Kidney (tissue), 14 donors: ENCODE data around the gene PRKAR2B. TPM values are rescaled to one million over a fixed set of nuclear protein-coding genes. Genes with fewer than 3 reads are reported as not detected.

Experiments used
- DNase-seq, 5 donors: peaks; one replicate each; pipeline ENCODE4 v3.0.0-alpha.2; 2013 to 2020
- FAIRE-seq: peaks from 2 replicates; lab custom pipeline; 2012; peaks lifted over from hg19 to GRCh38; lab: Jason Lieb, UNC
- H3K27ac ChIP-seq, 2 donors: one replicate each; pipeline ENCODE4 v1.7.0; 2013; ENCODE audit warnings: low read depth in 2 of 2, low read length in 2 of 2, inconsistent platforms in 1 of 2
- H3K27me3 ChIP-seq: one replicate; pipeline ENCODE4 v1.7.1; 2013; ENCODE audit warnings: low read length, inconsistent platforms; ENCODE audit not compliant: control insufficient read depth, insufficient read depth
- H3K36me3 ChIP-seq, 3 donors: one replicate each; pipeline versions ENCODE4 v1.7.0 to v1.7.1; 2013; ENCODE audit warnings: low read length in 3 of 3, control low read depth in 1 of 3, inconsistent platforms in 1 of 3; ENCODE audit not compliant: insufficient read depth in 3 of 3, control insufficient read depth in 2 of 3
- H3K4me1 ChIP-seq, 3 donors: one replicate each; pipeline versions ENCODE4 v1.7.0 to v1.7.1; 2013; ENCODE audit warnings: low read length in 3 of 3, inconsistent platforms in 1 of 3, low read depth in 1 of 3; ENCODE audit not compliant: control insufficient read depth in 2 of 3, insufficient read depth in 2 of 3
- H3K4me3 ChIP-seq, 3 donors: one replicate each; pipeline versions ENCODE4 v1.7.0 to v1.8.1; 2013; ENCODE audit warnings: low read length in 3 of 3, control low read depth in 1 of 3, inconsistent platforms in 1 of 3
- H3K9ac ChIP-seq, 3 donors: one replicate each; pipeline versions ENCODE4 v1.7.0 to v1.7.1; 2013; ENCODE audit warnings: low read length in 3 of 3, control low read depth in 1 of 3, inconsistent platforms in 1 of 3
- H3K9me3 ChIP-seq, 3 donors: one replicate each; pipeline versions ENCODE4 v1.7.0 to v1.7.1; 2013; ENCODE audit warnings: low read length in 3 of 3, control low read depth in 1 of 3, inconsistent platforms in 1 of 3; ENCODE audit not compliant: control insufficient read depth in 2 of 3, insufficient read depth in 1 of 3
- intact Hi-C: fragments of 100-400 bp; cut with DNase I; formaldehyde crosslinking; loops from one replicate; pipeline ENCODE4 v1.11.1; 2022
- polyA plus RNA-seq: library from polyadenylated mRNA; stranded (reverse); fragments of 350-450 nt; fragmentation: Illumina TruSeq; extraction: RNeasy Lipid Tissue Mini Kit (QIAGEN cat#74804); gene quantifications from one replicate; pipeline ENCODE4 v1.2.3, GENCODE V29; 2014; ENCODE audit warnings: low read depth, low replicate concordance; ENCODE audit not compliant: insufficient read depth
- total RNA-seq: library from RNA; stranded (reverse); fragmentation: NEBNext Ultra II Directional; extraction: Animal tissue kit (Norgen Biotek cat#: 25700); gene quantifications from one replicate; pipeline ENCODE4 v1.2.1, GENCODE V29; 2021
- TF ChIP-seq, protein P1 (sequence below): IDR thresholded peaks from 3 replicates; pipeline ENCODE4 v1.5.1; 2012; ENCODE audit warnings: mild to moderate bottlenecking, moderate library complexity, borderline replicate concordance; ENCODE audit not compliant: insufficient read depth; ENCODE audit errors: extremely low read depth
- donor health status: control.
- donor health status: control.
- donor health status: control.
- donor health status: control.
- donor health status: control.
- donor health status: DM: yes; HTN: yes; CAD: no.
- donor health status: Normal renal cell carcinoma (clear cell type).

The PRKAR2B gene
- total and polyA plus RNA-seq, 2 donors from 2014 or later, result 6.9 to 7.3 TPM

DNA sequence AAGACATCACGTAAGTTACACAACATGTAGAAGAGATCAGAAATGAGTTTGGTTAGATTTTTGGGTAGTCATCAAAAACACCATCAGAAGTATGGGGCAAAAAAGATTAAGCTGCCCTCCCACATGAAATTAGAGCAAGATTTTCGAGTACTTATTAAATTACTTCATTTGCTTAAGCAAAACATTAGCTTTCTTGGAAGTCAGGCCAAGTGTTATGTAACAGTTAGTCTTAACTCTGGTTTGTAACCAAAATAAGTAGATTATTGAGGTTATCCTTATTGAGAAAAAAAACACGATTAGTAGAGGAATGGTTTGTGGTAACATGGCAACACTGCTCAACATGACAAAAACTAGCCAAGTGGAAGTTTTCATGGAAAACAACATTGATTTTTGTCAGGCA, 162.2 kb downstream of the PRKAR2B start:
- FAIRE-seq (no peak), DNase-seq (no peak)
- Histone ChIP-seq H3K9ac (no peak overlapping the region), H3K9me3 (no peaks in the 10 kb centered on the region), H3K27ac (no peak overlapping the region), H3K27me3 (no peaks in the 10 kb centered on the region), H3K36me3 (peaks cover 0 to 28% (median 21%) of the 10 kb centered on the region in 3 donors), H3K4me3 (no peak overlapping the region), H3K4me1 (peaks cover 0 to 2% (median 0%) of the 10 kb centered on the region in 3 donors)
- TF ChIP-seq, protein P1, sequence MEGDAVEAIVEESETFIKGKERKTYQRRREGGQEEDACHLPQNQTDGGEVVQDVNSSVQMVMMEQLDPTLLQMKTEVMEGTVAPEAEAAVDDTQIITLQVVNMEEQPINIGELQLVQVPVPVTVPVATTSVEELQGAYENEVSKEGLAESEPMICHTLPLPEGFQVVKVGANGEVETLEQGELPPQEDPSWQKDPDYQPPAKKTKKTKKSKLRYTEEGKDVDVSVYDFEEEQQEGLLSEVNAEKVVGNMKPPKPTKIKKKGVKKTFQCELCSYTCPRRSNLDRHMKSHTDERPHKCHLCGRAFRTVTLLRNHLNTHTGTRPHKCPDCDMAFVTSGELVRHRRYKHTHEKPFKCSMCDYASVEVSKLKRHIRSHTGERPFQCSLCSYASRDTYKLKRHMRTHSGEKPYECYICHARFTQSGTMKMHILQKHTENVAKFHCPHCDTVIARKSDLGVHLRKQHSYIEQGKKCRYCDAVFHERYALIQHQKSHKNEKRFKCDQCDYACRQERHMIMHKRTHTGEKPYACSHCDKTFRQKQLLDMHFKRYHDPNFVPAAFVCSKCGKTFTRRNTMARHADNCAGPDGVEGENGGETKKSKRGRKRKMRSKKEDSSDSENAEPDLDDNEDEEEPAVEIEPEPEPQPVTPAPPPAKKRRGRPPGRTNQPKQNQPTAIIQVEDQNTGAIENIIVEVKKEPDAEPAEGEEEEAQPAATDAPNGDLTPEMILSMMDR, result no peak
- intact Hi-C loops, result no loop called here

DNA sequence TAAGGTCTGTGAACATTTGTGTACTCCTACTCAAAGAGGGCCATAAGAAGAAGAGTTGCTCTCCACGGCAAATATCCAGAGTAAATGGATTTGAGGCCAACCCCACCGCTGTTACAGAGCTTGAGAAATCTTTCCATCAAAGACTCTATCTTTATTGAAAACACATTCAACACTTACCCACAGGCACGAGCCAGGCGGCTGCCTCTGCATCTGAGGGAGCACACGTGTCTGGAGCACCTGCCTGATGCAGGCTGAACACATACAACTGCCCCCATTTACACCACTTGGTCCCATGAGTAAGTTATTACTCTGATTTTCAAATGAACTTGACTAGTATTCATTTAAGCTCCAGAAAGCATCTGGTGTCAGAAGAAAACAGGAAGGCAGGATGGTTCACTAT, 163.0 kb downstream of the PRKAR2B start:
- DNase-seq, result no peak
- intact Hi-C loops, result no loop called here
- no peaks in the 10 kb centered on the region for H3K27me3 ChIP-seq
- no peak overlapping the region for H3K27ac ChIP-seq
- H3K4me3 ChIP-seq, result no peak overlapping the region
- peaks cover 0 to 20% (median 17%) of the 10 kb centered on the region in 3 donors for H3K36me3 ChIP-seq
- TF ChIP-seq, protein P1, result no peak
- no peak for FAIRE-seq
- H3K9ac ChIP-seq, result no peak overlapping the region
- H3K4me1 ChIP-seq, result peaks cover 0 to 2% (median 0%) of the 10 kb centered on the region in 3 donors
- H3K9me3 ChIP-seq, result no peaks in the 10 kb centered on the region

DNA sequence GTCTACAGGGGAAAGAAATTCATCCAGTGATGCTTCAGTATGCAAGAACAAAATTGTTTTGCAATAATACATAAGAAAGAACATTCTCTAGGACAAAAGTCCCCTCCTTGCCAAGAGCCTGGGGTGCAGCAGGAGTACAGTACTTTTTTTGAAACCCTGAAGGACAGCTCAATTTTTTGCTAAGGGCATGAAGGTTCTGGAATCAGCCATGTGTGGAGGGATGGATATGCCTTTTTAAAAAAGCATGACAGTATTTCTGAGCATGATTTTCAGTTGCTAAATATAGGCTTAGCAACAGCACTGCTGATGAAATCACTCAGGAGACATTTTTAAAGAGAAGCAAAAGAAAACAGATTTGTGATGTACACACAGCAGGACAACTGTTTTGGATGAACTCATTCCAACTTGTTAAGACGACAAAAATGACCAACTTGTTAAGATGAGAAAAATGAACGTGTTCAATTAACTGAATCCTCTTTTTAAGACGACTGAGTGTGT, 163.6 kb downstream of the PRKAR2B start:
- H3K9me3 ChIP-seq, result no peaks in the 10 kb centered on the region
- peaks cover 0 to 2% (median 0%) of the 10 kb centered on the region in 3 donors for H3K4me1 ChIP-seq
- H3K27ac ChIP-seq, result no peak overlapping the region
- peaks cover 0 to 19% (median 17%) of the 10 kb centered on the region in 3 donors for H3K36me3 ChIP-seq
- intact Hi-C loops, result no loop called here
- DNase-seq (no peak), FAIRE-seq (no peak)
- no peak overlapping the region for H3K9ac ChIP-seq
- TF ChIP-seq, protein P1, result no peak
- no peaks in the 10 kb centered on the region for H3K27me3 ChIP-seq
- H3K4me3 ChIP-seq, result no peak overlapping the region

DNA sequence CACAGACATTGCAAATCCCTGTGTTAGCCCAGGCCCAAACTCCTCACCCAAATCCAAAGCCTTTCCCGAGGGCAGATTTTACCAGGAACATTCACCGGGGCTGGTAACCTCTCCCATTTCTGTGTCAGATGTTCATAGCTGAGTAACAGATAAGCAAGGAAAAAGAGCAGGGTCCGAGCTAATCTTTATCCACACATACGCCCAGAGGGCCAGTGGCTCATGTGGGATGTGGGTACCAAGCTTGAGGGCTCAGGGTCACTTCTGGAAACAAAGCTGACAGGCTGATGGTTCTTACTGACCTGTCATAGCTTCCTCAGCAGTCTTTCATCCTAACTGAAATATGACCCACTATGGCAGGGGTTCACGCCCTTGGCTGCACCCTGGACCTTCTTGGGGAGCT, 164.1 kb downstream of the PRKAR2B start:
- Histone ChIP-seq H3K9ac (no peak overlapping the region), H3K9me3 (no peaks in the 10 kb centered on the region), H3K4me3 (no peak overlapping the region), H3K4me1 (peaks cover 0 to 2% (median 0%) of the 10 kb centered on the region in 3 donors), H3K27ac (no peak overlapping the region), H3K36me3 (peaks cover 0 to 17% (median 14%) of the 10 kb centered on the region in 3 donors), H3K27me3 (no peaks in the 10 kb centered on the region)
- FAIRE-seq, result no peak
- intact Hi-C loops, result no loop called here
- TF ChIP-seq, protein P1, result no peak
- no peak for DNase-seq
